Amniotic stem cell (primary cell): ENCODE data around the gene KIF3B.
"Not testable (repeated sequence)": the region's sequence is repeated elsewhere in the genome, so short reads cannot be mapped to it uniquely, and the experiment has no call there.

Experiments
- DNase-seq: peaks from one replicate; lab custom pipeline; 2025; lab: John Stamatoyannopoulos, UW

The KIF3B gene

GRCh38 chr20:32277361-32278198, at the start of gene KIF3B:
KIF3B (plus strand) TSS chr20:32277651; CDS start chr20:32309778, 32,127 bp downstream.
- DNase-seq, result peak; percentile 78

- DNase-seq, result no peak
Observed at GRCh38 chr20:32227744-32228688, 49.4 kb upstream of the KIF3B start.

GRCh38 chr20:32229251-32229747, 48.2 kb upstream of the KIF3B start:
- no peak for DNase-seq

GRCh38 chr20:32230707-32231106, 46.7 kb upstream of the KIF3B start:
- no peak for DNase-seq

GRCh38 chr20:32231245-32231644, 46.2 kb upstream of the KIF3B start:
- DNase-seq, result no peak

GRCh38 chr20:32231847-32232246, 45.6 kb upstream of the KIF3B start:
- no peak for DNase-seq

- DNase-seq, result no peak
Observed at GRCh38 chr20:32232326-32232886, 45.0 kb upstream of the KIF3B start.

GRCh38 chr20:32233286-32233685, 44.2 kb upstream of the KIF3B start:
- DNase-seq, result no peak

GRCh38 chr20:32234135-32234808, 43.2 kb upstream of the KIF3B start:
- DNase-seq, result no peak

- no peak for DNase-seq
Observed at GRCh38 chr20:32235331-32236047, 42.0 kb upstream of the KIF3B start.

GRCh38 chr20:32236048-32236533, 41.4 kb upstream of the KIF3B start:
- no peak for DNase-seq

- no peak for DNase-seq
Observed at GRCh38 chr20:32236819-32237218, 40.6 kb upstream of the KIF3B start.

- no peak for DNase-seq
Observed at GRCh38 chr20:32237419-32237818, 40.0 kb upstream of the KIF3B start.

GRCh38 chr20:32238483-32239425, 38.7 kb upstream of the KIF3B start:
- DNase-seq, result no peak

GRCh38 chr20:32240205-32240604, 37.2 kb upstream of the KIF3B start:
- DNase-seq, result no peak

- no peak for DNase-seq
Observed at GRCh38 chr20:32241807-32242206, 35.6 kb upstream of the KIF3B start.

- DNase-seq, result no peak
Observed at GRCh38 chr20:32244150-32244823, 33.2 kb upstream of the KIF3B start.

- DNase-seq, result no peak
Observed at GRCh38 chr20:32244959-32245358, 32.5 kb upstream of the KIF3B start.

- DNase-seq, result not testable (repeated sequence)
Observed at GRCh38 chr20:32246208-32246607, 31.2 kb upstream of the KIF3B start.
